H1 (cell line): ENCODE results near the gene NFATC1. TPM values are rescaled to one million over a fixed set of nuclear protein-coding genes. Genes with fewer than 3 reads are reported as not detected.

ENCODE experiments used
- EGR1 ChIP-seq: IDR thresholded peaks from 2 replicates; pipeline ENCODE4 v1.6.1; 2011; ENCODE audit warnings: low read depth, low read length, borderline replicate concordance
- GABPA ChIP-seq: IDR thresholded peaks from 2 replicates; pipeline ENCODE4 v1.6.1; 2011; ENCODE audit warnings: mild to moderate bottlenecking, low read length, moderate library complexity, borderline replicate concordance; ENCODE audit not compliant: insufficient read depth
- HDAC2 ChIP-seq, 2 experiments: fragments of 300-600 bp in 1 of 2; sonication (generic) in 1 of 2; IDR thresholded peaks; 2 replicates each; pipeline ENCODE4 v1.6.1; 2011 to 2012; ENCODE audit warnings: low read depth in 2 of 2, low read length in 2 of 2, mild to moderate bottlenecking in 2 of 2, moderate library complexity in 2 of 2, borderline replicate concordance in 1 of 2, inconsistent platforms in 1 of 2
- HDAC6 ChIP-seq: IDR thresholded peaks from one replicate; pipeline ENCODE4 v1.7.1; 2012; ENCODE audit warnings: low read depth, mild to moderate bottlenecking, inconsistent platforms, low read length, moderate library complexity
- KDM4A ChIP-seq: IDR thresholded peaks from one replicate; pipeline ENCODE4 v1.7.1; 2012; ENCODE audit warnings: low read depth, mild to moderate bottlenecking, moderate library complexity, low read length, inconsistent platforms; ENCODE audit not compliant: severe bottlenecking
- ZNF274 ChIP-seq: IDR thresholded peaks from 2 replicates; pipeline ENCODE4 v1.7.0; 2012; ENCODE audit warnings: low read length, borderline replicate concordance; ENCODE audit errors: extremely low read depth
- polyA plus RNA-seq, 7 experiments: library from polyadenylated mRNA; depleted of rRNA in 3 of 7; stranded (reverse) in 5 of 7; unstranded in 2 of 7; fragments of >200 nt in 5 of 7; fragments of 200-250 nt in 2 of 7; gene quantifications; 1 replicate in 5 of 7; 2 replicates in 1 of 7; 4 replicates in 1 of 7; pipeline versions ENCODE4 v1.2.1 to v1.2.3, GENCODE V29; 2011 to 2013; ENCODE audit warnings: missing spikeins in 2 of 7, mixed read lengths in 2 of 7
- total RNA-seq: library from RNA; stranded (reverse); fragmentation: NEBNext Ultra II Directional; extraction: Animal tissue kit (Norgen Biotek cat#: 25700); gene quantifications from 2 replicates; pipeline ENCODE4 v1.2.1, GENCODE V29; 2021

NFATC1 gene
- total and polyA plus RNA-seq, 2 of the 8 experiments (the other 6 are each of a cell fraction or from before 2014, with no cell fraction given) = 2.0 to 6.6 TPM

- TF ChIP-seq ZNF274 = no peak
- no peak for TF ChIP-seq HDAC2 (IDR thresholded peaks at IDR 0.05; ENCODE audit: borderline replicate concordance in 1 of 2, low read depth in 2 of 2, low read length in 2 of 2)
- no peak for TF ChIP-seq HDAC6
- no peak for TF ChIP-seq EGR1
- TF ChIP-seq KDM4A = no peak
- no peak for TF ChIP-seq GABPA
- TF ChIP-seq, all 59 proteins: peak for 0
These were observed 113.8 kb downstream of the NFATC1 start (continued) for GRCh38 chr18:79509536-79509930.
